ENCODE data around the gene HACD1.

The HACD1 gene

GRCh38 chr10:17557459-17557858 lies 59.7 kb downstream of the HACD1 start:
- Histone ChIP-seq H3K36me3 (ENCODE audit: control insufficient read depth, insufficient read depth, low read length) (no peaks in the 10 kb centered on the region), H3K9ac (ENCODE audit: low read length) (no peak overlapping the region), H3K27ac (ENCODE audit: low read depth, low read length) (no peak overlapping the region), H3K4me3 (ENCODE audit: low read length) (no peak overlapping the region), H3K4me1 (ENCODE audit: control insufficient read depth, insufficient read depth, low read length) (no peaks in the 10 kb centered on the region), H3K27me3 (ENCODE audit: control insufficient read depth, insufficient read depth, low read length) (no peaks in the 10 kb centered on the region)

GRCh38 chr10:17548770-17549169 lies 68.4 kb downstream of the HACD1 start:
- Histone ChIP-seq H3K27me3 (ENCODE audit: control insufficient read depth, insufficient read depth, low read length) (no peaks in the 10 kb centered on the region), H3K27ac (ENCODE audit: low read depth, low read length) (no peak overlapping the region), H3K4me1 (ENCODE audit: control insufficient read depth, insufficient read depth, low read length) (no peaks in the 10 kb centered on the region), H3K9ac (ENCODE audit: low read length) (no peak overlapping the region), H3K4me3 (ENCODE audit: low read length) (no peak overlapping the region), H3K36me3 (ENCODE audit: control insufficient read depth, insufficient read depth, low read length) (no peaks in the 10 kb centered on the region)

- H3K27ac ChIP-seq (ENCODE audit: low read depth, low read length): no peak overlapping the region
- no peaks in the 10 kb centered on the region for H3K4me1 ChIP-seq (ENCODE audit: control insufficient read depth, insufficient read depth, low read length)
- no peaks in the 10 kb centered on the region for H3K27me3 ChIP-seq (ENCODE audit: control insufficient read depth, insufficient read depth, low read length)
- no peak overlapping the region for H3K9ac ChIP-seq (ENCODE audit: low read length)
- no peak overlapping the region for H3K4me3 ChIP-seq (ENCODE audit: low read length)
- no peaks in the 10 kb centered on the region for H3K36me3 ChIP-seq (ENCODE audit: control insufficient read depth, insufficient read depth, low read length)
Measured at GRCh38 chr10:17548162-17548561, 69.0 kb downstream of the HACD1 start.

- Histone ChIP-seq H3K36me3 (ENCODE audit: control insufficient read depth, insufficient read depth, low read length) (no peaks in the 10 kb centered on the region), H3K4me3 (ENCODE audit: low read length) (no peak overlapping the region), H3K27ac (ENCODE audit: low read depth, low read length) (no peak overlapping the region), H3K4me1 (ENCODE audit: control insufficient read depth, insufficient read depth, low read length) (no peaks in the 10 kb centered on the region), H3K9ac (ENCODE audit: low read length) (no peak overlapping the region), H3K27me3 (ENCODE audit: control insufficient read depth, insufficient read depth, low read length) (no peaks in the 10 kb centered on the region)
Measured at GRCh38 chr10:17547060-17547459, 70.1 kb downstream of the HACD1 start.

GRCh38 chr10:17544465-17544864 lies 72.7 kb downstream of the HACD1 start:
- Histone ChIP-seq H3K9ac (ENCODE audit: low read length) (no peak overlapping the region), H3K27me3 (ENCODE audit: control insufficient read depth, insufficient read depth, low read length) (no peaks in the 10 kb centered on the region), H3K4me1 (ENCODE audit: control insufficient read depth, insufficient read depth, low read length) (no peaks in the 10 kb centered on the region), H3K4me3 (ENCODE audit: low read length) (no peak overlapping the region), H3K36me3 (ENCODE audit: control insufficient read depth, insufficient read depth, low read length) (no peaks in the 10 kb centered on the region), H3K27ac (ENCODE audit: low read depth, low read length) (no peak overlapping the region)

Data from rectal smooth muscle tissue (tissue), 1 donor.